Breast epithelium (tissue), 3 donors: ENCODE measurements around the gene INPPL1.
"Not testable (repeated sequence)": the region's sequence is repeated elsewhere in the genome, so short reads cannot be mapped to it uniquely, and the experiment has no call there.

Experiments used
- CTCF ChIP-seq, 3 donors: fragments of 450-650 bp; IDR thresholded peaks; one replicate each; pipeline ENCODE4 v1.5.1; 2016 to 2017; ENCODE audit warnings: antibody characterized with exemption in 3 of 3, mild to moderate bottlenecking in 3 of 3, moderate library complexity in 3 of 3
- POLR2A ChIP-seq: fragments of 450-650 bp; IDR thresholded peaks from one replicate; pipeline ENCODE4 v1.6.1; 2016; ENCODE audit warnings: antibody characterized with exemption, mild to moderate bottlenecking, moderate library complexity
- POLR2AphosphoS5 ChIP-seq, 3 donors: sonication (generic); formaldehyde crosslinking; IDR thresholded peaks; one replicate each; pipeline ENCODE4 v1.6.1; 2017; ENCODE audit warnings: antibody characterized with exemption in 3 of 3

- peak in 1 of 3 donors; percentile 44 for TF ChIP-seq POLR2AphosphoS5 (IDR thresholded peaks at IDR 0.05)
- not testable (repeated sequence) for TF ChIP-seq CTCF (IDR thresholded peaks at IDR 0.05); POLR2A
Observed at GRCh38 chr11:72180892-72181552, 43.5 kb upstream of the INPPL1 start.
